OCI-LY7 (cell line): ENCODE measurements around the gene SLC12A4. TPM values are rescaled to one million over a fixed set of nuclear protein-coding genes. Genes with fewer than 3 reads are reported as not detected.

Experiments
- BruUV-seq: library from RNA; stranded (reverse); fragments of 400-500 nt; replicated peaks from 2 replicates; lab custom pipeline; 2021; lab: Mats Ljungman, UMichigan
- CTCF ChIA-PET: fragments of 300-600 bp; sonication (Branson Sonifier 250); formaldehyde crosslinking; loops from one replicate; lab custom pipeline; 2022; ENCODE audit warnings: antibody characterized with exemption; ENCODE audit not compliant: unreplicated experiment; lab: Charles Lee
- POLR2A ChIA-PET: fragments of 300-600 bp; sonication (Branson Sonifier 250); formaldehyde crosslinking; loops from one replicate; lab custom pipeline; 2022; ENCODE audit warnings: antibody characterized with exemption; lab: Charles Lee
- DNase-seq: peaks from one replicate; pipeline ENCODE4 v3.0.0-alpha.2; 2015; ENCODE audit warnings: low spot score
- H2AFZ ChIP-seq: fragments of 200-600 bp; sonication (generic), shearing (Covaris generic); 2 replicates; pipeline ENCODE4 v1.6.1; 2014; ENCODE audit warnings: mild to moderate bottlenecking, antibody characterized with exemption, low read length, moderate library complexity
- H3K27ac ChIP-seq: fragments of 200-600 bp; sonication (generic); 2 replicates; pipeline ENCODE4 v1.5.1; 2014; ENCODE audit warnings: mixed run types, low read depth, mild to moderate bottlenecking, moderate library complexity, low read length, inconsistent platforms; ENCODE audit not compliant: poor library complexity, severe bottlenecking
- H3K36me3 ChIP-seq: fragments of 200-600 bp; sonication (generic); 2 replicates; pipeline ENCODE4 v1.6.1; 2014; ENCODE audit warnings: mild to moderate bottlenecking, antibody characterized with exemption, low read length, moderate library complexity, mixed read lengths; ENCODE audit not compliant: insufficient read depth
- H3K4me1 ChIP-seq: fragments of 200-600 bp; sonication (generic); 2 replicates; pipeline ENCODE4 v1.5.1; 2014; ENCODE audit warnings: mild to moderate bottlenecking, low read length; ENCODE audit not compliant: insufficient read depth, poor library complexity, severe bottlenecking
- H3K4me2 ChIP-seq: fragments of 200-600 bp; sonication (generic); 2 replicates; pipeline ENCODE4 v1.6.1; 2014; ENCODE audit warnings: mild to moderate bottlenecking, low read length
- H3K4me3 ChIP-seq: fragments of 200-600 bp; sonication (generic); 2 replicates; pipeline ENCODE4 v1.5.1; 2014; ENCODE audit warnings: mild to moderate bottlenecking, low read depth, low read length; ENCODE audit not compliant: poor library complexity, severe bottlenecking
- H3K79me2 ChIP-seq: fragments of 200-600 bp; sonication (generic); 2 replicates; pipeline ENCODE4 v1.6.1; 2016; ENCODE audit warnings: low read depth, mild to moderate bottlenecking, low read length, moderate library complexity, mixed read lengths; ENCODE audit not compliant: insufficient read depth
- H3K9me2 ChIP-seq: fragments of 200-600 bp; sonication (generic); 2 replicates; pipeline ENCODE4 v1.6.1; 2016; ENCODE audit warnings: mild to moderate bottlenecking, low read length, mixed read lengths; ENCODE audit not compliant: insufficient read depth
- H3K9me3 ChIP-seq: fragments of 200-600 bp; sonication (generic); 2 replicates; pipeline ENCODE4 v1.6.1; 2014; ENCODE audit warnings: mild to moderate bottlenecking, mixed run types, low read length, mixed read lengths
- H4K20me1 ChIP-seq: fragments of 200-600 bp; sonication (generic); 2 replicates; pipeline ENCODE4 v1.6.1; 2014; ENCODE audit warnings: mild to moderate bottlenecking, antibody characterized with exemption, low read length, moderate library complexity, mixed read lengths; ENCODE audit not compliant: insufficient read depth
- EZH2phosphoT487 ChIP-seq: fragments of 200-600 bp; sonication (generic); IDR thresholded peaks from 2 replicates; pipeline ENCODE4 v1.6.1; 2018; ENCODE audit warnings: low read depth, borderline replicate concordance, mild to moderate bottlenecking, mixed run types, antibody characterized with exemption, low read length, moderate library complexity, mixed read lengths
- intact Hi-C: fragments of 100-400 bp; cut with micrococcal nuclease; formaldehyde crosslinking; loops from one replicate; pipeline ENCODE4 v1.10.0; 2022; ENCODE audit not compliant: unreplicated experiment
- total RNA-seq, 2 experiments: library from RNA; depleted of rRNA in 1 of 2; stranded (reverse); fragments of >200 nt in 1 of 2; shearing (Covaris generic) in 1 of 2; gene quantifications; 2 replicates each; pipeline ENCODE4 v1.2.3, GENCODE V29; 2014 to 2022
- TF ChIP-seq, protein P1 (sequence below): fragments of 200-600 bp; sonication (generic); conservative IDR thresholded peaks from 2 replicates; pipeline ENCODE4 v1.5.1; 2014; ENCODE audit warnings: mild to moderate bottlenecking, antibody characterized with exemption, low read length, moderate library complexity, mixed read lengths

The SLC12A4 gene
- total RNA-seq, 2 experiments from 2014 or later = 8.3 to 16.7 TPM

DNA sequence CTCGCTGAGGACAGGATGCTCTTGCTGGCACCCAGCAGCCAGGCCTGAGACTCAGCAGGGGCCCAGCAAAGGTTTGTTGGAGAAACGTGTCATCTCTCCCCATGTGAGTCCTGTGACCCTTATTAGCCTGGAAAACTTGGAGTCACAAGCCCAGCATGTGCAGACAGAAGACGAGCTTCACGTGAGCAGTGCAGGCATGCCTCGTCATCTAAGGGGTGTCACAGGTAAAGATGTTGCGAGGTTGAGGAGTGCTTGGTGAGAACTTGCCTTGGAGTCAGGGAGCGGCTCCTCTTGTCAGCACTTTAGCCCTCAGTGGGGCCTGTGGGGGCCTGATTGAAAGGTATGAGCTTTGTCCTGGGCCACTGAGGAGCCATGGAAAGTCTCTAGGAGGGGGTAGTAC is 34.6 kb downstream of the SLC12A4 start:
- TF ChIP-seq, protein P1, sequence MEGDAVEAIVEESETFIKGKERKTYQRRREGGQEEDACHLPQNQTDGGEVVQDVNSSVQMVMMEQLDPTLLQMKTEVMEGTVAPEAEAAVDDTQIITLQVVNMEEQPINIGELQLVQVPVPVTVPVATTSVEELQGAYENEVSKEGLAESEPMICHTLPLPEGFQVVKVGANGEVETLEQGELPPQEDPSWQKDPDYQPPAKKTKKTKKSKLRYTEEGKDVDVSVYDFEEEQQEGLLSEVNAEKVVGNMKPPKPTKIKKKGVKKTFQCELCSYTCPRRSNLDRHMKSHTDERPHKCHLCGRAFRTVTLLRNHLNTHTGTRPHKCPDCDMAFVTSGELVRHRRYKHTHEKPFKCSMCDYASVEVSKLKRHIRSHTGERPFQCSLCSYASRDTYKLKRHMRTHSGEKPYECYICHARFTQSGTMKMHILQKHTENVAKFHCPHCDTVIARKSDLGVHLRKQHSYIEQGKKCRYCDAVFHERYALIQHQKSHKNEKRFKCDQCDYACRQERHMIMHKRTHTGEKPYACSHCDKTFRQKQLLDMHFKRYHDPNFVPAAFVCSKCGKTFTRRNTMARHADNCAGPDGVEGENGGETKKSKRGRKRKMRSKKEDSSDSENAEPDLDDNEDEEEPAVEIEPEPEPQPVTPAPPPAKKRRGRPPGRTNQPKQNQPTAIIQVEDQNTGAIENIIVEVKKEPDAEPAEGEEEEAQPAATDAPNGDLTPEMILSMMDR = no peak
- no peak for TF ChIP-seq EZH2phosphoT487
- peaks cover 45% of the 10 kb centered on the region for H3K36me3 ChIP-seq
- no peak for DNase-seq
- ChIA-PET CTCF (interaction anchor here (0.5 to 0.6 kb wide), 2 partner anchors 13 to 809 kb away, joined by 3 read pairs; no protein-coding TSS in a partner anchor), POLR2A (interaction anchor here (0.5 to 0.6 kb wide), 2 partner anchors 114 to 126 kb away, joined by 3 to 5 read pairs; no protein-coding TSS in a partner anchor)
- no peaks in the 10 kb centered on the region for H4K20me1 ChIP-seq
- H3K4me3 ChIP-seq = no peak overlapping the region
- no TSS peak for BruUV-seq
- no peak overlapping the region for H3K4me2 ChIP-seq
- no peak overlapping the region for H2AFZ ChIP-seq
- H3K9me3 ChIP-seq = no peaks in the 10 kb centered on the region
- peaks cover 4% of the 10 kb centered on the region; the same call in 1 of the 2 replicates for H3K79me2 ChIP-seq
- peaks cover 21% of the 10 kb centered on the region for H3K4me1 ChIP-seq
- no peak overlapping the region for H3K27ac ChIP-seq
- intact Hi-C loops = no loop called here
- H3K9me2 ChIP-seq = no peaks in the 10 kb centered on the region

DNA sequence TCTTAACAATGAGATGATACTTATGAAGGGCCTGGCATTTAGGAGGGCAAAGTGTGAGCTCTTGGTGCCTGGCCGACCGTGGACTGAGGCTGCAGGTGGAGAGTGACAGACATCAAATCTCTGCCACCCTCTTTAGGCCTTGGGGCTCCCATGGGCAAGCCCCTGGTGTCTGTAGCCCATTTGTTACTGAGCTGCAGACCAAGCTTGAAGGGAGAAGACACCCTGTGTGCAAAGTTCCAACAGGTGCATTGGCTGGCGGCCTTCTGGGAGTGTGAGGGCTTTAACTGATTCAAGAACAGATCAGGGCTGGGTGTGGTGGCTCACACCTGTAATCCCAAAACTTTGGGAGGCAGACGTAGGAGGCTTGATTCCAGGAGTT is 36.0 kb downstream of the SLC12A4 start:
- CTCF ChIA-PET = interaction anchor here (0.9 kb wide), 1 partner anchor 36 kb away, joined by 3 read pairs; no protein-coding TSS in a partner anchor
- no TSS peak for BruUV-seq
- H3K9me2 ChIP-seq = no peaks in the 10 kb centered on the region
- H2AFZ ChIP-seq = no peak overlapping the region
- H3K4me3 ChIP-seq = no peak overlapping the region
- H4K20me1 ChIP-seq = peaks cover 4% of the 10 kb centered on the region; the same call in 1 of the 2 replicates
- TF ChIP-seq EZH2phosphoT487 = no peak
- TF ChIP-seq, protein P1 = no peak
- H3K9me3 ChIP-seq = no peaks in the 10 kb centered on the region
- H3K36me3 ChIP-seq = peaks cover 55% of the 10 kb centered on the region
- peaks cover 4% of the 10 kb centered on the region; the same call in 1 of the 2 replicates for H3K79me2 ChIP-seq
- no peak for DNase-seq
- no peak overlapping the region for H3K4me2 ChIP-seq
- no peak overlapping the region for H3K27ac ChIP-seq
- intact Hi-C loops = no loop called here
- POLR2A ChIA-PET = interaction anchor here (1.0 kb wide), 1 partner anchor 313 kb away, joined by 5 read pairs; the partner anchor contains the start of gene PLA2G15
- H3K4me1 ChIP-seq = peaks cover 20% of the 10 kb centered on the region
